COR-L47 (cell line): ENCODE results near the gene GXYLT2.

Experiments used
- DNase-seq: peaks from one replicate; lab custom pipeline; 2025; lab: John Stamatoyannopoulos, UW

The GXYLT2 gene

DNA sequence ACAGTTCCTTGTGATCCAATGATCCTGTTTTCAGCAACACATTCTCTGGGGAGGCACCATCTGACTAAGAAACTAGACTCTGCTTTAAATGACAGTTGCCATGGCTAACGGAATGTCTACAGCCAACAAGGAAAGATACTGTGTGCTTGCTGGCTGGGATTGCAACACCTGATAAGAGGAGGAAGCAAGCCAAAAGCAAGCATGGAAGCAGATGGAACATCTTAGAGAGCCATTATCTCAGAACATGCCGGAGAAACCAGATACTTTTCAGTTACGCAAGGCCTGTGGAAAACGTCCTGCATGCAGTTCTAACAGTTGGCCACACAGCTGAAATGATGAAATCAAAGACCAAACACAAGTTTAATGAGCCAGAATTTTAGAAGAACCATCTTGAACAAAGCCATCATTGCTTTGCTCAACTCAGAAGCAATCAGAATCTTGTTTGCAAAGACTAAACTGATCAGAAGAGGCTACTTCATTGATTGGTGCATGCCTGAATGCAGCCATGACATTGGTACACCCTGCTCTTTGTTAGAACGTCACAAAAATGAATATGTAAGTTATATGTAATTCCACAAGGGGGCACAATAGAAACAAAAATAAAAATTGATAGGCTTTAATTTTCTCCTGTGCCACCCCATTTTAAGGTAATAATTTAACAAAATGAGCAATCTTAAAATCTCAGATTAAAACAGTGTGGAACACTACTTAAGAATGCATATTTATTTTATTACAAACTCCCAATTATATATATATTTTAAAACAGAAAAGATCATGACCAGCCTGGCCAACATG is 50.8 kb downstream of the GXYLT2 start:
- no peak for DNase-seq

DNA sequence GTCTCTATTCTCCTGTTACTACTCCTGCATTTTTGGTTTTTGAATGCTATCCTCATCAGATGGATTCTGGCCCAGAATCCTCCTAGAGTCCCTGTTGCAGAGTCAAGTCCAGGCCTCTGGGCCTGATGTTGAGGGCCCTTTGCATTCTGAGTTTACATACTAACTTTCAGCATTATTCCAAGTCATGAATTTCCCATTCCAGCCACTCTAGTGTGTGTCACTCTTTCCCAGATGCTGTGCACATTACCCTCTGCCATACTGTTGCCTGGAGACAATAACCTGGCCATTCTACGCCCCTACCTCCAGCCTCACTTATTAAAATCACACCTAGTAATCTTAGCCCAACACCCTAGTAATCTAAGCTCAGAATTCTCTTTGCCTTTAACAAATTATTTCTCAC is 53.4 kb downstream of the GXYLT2 start:
- DNase-seq, result no peak

DNA sequence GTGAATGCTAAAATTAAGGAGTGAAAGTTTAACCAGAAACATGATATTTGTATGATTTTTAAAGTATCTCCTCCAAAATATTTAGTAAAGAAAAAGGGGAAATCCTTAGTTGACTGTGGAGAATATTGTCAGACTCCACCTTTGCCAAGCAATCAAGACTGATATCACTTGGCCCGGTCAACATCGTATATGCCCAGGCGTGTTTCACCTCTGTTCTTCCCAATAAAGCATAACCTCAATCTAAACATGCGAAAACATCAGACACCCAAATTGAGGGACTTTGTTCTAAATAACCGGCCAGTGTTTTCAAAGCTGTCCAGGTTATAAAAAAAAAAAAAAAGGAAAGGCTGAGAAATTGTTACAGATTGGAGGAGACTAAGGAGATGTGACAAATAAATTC is 54.6 kb downstream of the GXYLT2 start:
- no peak for DNase-seq

DNA sequence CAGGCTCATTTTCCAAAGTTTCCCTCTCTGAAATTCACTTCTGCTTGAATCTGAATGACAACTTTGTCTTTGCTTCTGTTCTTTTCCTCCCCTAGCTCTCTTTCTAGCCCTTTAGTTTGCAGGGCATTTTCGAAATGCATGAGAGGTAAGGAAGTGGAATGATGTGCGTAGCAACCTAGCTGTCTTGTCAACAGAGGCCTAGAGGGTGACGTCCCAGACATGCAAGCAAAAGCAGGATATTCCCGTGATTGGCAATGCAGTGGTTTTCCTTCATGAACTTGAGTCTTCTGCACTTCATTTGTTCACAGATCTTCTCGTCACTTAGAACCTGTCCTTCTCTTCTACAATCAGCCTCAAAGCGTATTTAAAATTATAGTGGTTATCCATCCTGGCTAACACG is 56.9 kb downstream of the GXYLT2 start:
- DNase-seq, result no peak

DNA sequence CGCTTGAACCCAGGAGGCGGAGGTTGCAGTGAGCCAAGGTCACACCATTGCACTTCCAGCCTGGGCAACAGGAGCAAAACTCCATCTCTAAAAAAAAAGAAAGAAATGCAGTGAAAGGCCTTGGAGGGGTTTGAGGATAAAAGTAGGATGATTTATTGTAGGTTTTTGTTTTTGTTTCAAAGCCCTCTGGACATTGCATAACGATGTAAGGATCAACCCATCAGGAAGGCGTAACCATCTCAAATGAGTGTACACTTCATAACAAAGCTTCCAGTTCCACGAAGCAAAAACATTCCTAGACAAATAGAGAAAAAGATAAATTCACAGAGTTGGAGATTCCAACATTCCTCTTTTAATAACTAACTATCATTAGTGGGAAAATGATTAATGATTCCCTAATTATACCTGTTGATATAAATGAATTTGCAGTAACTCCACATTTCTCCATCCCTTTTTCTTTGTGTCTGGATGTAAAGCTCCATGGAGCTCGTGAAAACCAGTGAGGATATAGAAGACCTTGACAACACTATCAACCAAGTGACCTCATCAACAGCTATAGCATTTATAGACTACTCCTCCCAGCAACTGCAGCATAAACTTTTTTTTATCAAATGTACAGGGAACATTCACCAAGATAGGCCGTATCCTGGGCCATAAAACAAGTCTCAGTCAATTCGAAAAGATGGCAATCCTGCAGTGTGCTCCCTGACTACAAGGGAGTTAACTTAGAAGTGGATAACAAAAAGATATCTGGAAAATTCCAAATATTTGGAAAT is 60.1 kb downstream of the GXYLT2 start:
- DNase-seq, result no peak

DNA sequence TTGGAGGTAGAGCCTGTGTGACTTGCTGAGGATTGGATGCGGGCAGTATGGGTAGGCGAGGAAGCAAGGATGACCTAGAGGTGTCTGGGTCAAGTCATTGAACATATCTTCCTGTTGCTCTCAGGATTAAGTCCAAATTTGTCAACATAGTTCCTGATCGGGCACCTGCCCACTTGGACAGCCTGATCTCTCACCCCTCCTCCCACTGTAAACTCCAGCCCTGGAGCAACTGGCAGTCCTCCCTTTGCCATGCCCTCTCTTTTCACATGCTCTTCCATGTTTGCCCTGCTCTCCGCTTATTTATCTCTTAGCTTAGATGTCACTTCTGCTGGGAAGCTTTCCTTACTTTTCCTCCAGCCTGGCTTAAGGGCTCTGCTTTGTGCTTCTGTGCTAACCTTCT is 61.2 kb downstream of the GXYLT2 start:
- DNase-seq, result no peak

DNA sequence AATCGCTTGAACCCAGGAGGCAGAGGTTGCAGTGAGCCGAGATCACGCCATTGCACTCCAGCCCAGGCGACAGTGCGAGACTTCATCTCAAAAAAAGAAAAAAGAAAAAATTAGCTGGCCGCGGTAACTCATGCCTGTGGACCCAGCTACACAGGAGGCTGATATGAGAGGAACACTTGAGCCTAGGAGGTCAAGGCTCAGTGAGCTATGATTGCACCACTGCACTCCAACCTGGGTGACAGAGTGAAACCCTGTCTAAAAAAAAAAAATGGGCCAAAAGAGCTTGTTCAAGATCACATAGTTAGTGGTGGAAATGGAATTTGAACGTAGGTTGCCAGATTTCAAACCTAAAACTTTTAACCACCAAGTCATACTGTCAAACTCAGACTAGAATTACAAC is 62.5 kb downstream of the GXYLT2 start:
- no peak for DNase-seq

DNA sequence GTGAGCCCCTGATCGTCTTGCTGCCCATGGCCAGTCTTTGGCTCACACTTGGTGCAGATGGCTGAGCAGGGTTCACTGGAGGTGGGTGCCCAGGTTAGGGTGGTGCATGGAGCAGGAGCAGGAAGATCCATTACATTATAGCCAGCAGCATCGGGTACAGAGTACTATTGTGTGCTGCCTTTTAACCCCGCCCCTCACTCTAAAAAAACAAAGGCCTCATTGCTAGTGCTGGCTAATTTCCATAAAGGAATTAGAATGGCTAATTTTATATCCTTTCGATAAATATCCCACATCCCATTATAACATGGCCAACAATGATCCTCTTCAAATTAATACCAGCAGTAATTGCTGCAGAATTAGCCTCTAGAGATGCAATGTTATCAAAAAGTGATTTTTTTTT is 63.0 kb downstream of the GXYLT2 start:
- no peak for DNase-seq

DNA sequence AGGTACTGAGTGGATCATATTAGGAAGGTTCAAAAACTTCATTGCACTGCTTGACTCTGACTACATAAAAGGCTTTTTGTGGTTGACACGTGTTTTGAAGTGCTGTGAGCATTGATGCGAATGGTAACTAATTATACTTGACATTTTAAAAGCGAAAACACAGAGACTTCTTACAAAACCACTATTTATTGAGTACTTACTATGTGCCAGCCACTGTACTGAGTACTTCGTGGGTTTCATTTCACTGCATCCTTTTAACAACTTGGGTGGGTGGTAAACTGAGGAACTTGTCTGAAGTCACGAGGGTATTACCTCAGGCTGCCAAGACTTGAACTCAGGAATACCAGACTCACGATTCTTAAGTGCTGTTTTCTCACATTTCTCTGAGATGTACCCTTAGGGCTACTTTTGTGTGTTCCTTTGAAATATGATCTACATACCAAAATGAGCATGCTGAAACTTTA is 63.4 kb downstream of the GXYLT2 start:
- no peak for DNase-seq

DNA sequence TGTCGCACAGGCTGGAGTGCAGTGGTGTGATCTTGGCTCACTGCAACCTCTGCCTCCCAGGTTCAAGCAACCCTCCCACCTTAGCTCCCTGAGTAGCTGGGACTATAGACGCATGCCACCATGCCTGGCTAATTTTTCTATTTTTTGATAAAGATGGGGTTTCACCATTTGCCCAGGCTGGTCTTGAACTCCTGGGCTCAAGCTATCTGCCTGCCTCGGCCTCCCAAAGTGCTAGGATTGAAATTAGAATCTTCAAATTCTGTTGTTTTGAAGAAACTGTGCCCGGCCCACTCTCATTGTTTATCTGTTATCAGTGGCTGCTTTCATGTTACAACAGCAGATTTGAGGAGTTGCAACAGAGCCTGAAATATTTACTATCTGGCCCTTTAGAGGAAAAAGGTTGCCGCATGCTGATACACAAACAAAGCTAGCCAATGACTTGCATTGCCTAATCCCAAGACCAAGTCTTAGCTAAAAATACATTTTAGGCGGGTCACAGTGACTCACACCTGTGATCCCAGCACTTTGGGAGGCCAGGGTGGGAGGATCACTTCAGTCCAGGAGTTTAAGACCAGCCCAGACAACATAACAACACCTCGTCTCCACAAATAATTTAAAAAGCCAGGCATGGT is 65.6 kb downstream of the GXYLT2 start:
- no peak for DNase-seq

DNA sequence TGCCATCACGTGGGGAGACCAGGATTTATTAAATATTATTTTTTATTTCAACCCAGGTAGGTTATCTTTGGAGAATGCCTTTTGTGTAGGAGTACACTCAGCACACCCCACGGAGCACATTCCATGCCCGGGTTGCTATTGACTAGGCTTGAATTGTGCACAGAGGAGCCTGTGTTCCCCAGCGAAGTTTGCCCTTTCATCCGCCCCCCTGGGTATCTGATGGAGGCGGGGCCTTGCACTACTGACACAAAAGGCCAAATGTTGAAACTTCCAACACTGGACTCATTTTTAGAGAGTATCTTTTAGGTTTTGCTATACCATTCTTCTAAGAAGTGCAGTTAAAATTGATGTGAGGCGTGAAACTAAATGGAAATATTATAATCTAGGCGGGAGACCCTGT is 69.5 kb downstream of the GXYLT2 start:
- DNase-seq, result no peak

DNA sequence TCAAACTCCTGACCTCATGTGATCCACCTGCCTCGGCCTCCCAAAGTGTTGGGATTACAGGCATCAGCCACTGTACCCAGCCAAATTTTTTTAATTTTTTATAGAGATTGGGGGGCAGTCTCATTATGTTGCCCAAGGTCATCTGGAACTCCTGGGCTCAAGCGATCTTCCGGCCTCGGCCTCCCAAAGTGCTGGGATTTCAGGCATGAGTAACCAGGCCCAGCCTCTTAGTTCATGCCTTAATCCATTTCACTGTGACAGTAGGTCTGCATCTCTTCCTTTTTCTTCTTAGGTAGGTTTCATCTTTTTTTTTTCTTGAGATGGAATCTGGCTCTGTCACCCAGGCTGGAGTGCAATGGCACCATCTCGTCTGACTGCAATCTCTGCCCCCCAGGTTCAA is 71.5 kb downstream of the GXYLT2 start:
- DNase-seq, result no peak

DNA sequence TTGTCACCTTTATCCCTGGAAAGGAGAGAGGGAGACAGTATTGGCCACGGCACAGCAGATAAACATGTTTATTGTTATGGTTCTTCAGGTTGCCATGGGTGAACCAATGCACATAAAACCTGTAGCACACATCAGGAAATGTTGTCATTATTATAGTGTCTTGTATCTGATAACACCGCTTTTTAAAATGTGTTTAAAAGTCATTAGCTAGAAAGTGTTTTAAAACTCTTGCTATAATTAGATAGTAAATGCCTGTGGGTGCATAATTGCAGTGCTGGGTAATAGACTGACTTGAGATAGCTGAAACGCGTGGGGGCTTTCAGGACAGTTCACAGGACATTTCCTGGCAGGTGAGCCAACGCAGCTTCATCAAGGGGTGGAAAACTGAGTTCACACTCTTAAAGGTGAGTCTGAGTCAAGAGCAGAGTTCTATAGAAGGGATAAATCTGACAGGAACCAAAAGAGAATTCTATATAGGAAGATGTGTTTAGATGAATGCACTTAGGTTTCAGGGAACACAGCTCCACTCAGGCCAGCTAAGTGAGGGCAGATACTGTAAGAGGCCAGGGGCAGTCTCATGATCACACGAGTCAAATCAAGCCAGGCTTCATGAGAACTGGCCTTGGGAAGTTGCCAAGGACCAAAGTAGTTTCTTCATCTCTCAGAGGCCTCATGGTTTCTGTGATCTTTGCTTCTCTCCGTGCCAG is 73.1 kb downstream of the GXYLT2 start:
- no peak for DNase-seq

DNA sequence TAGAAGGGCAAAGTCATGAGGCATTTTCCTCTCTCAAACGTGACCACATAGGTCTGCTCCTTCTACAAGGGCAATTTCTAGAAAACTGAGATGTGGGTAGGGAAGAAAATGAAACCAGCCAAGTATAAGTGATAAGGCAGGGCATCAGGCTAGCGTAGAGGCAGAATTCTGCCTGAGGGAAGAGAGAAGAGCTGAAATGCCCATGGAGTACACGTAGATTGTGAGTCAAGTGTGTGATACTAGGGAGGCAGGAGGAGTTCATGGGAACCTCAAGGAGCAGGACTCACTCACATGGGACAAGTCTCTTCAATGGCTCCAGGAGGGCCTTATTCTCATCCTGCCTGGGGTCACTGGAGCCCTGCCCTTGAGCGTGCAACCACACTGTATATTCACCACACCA is 73.9 kb downstream of the GXYLT2 start:
- no peak for DNase-seq

DNA sequence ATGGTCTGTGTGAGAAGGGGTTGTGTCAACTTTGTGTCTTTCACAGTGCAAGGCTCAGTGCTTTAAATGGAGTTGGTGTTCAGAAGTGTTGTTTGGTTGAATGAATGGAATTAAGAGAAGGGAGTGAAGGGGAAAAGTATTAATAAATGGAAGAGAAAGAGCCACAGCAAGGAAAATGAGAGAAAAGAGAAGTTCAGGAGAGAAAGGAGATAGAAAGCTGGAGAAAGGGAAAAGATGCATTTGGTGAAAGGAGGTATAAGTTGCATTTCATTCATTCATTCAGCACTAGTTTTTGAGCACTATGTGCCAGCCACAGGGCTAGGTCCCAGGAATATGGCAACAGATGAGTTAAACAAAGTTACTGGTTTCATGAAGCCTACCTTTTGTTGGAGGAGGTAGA is 74.5 kb downstream of the GXYLT2 start:
- DNase-seq, result no peak

DNA sequence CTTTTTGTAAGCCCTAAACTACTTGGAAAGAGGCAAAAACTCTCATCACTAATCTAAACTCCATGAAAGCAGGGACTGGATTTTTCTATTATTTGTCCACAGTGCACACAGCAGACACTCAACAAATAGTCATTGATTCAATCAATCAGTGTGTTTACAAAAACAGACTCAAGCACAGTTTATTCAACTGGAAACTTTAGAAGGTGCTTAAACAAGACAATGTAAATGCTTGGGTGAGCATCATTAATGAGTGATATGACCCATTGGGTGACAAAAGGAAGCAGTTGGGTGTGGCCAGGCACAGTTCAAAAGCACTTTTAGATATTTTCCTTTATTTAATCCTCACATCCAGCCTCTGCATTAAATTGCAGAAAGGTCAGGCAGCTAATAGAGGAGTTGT is 76.8 kb downstream of the GXYLT2 start:
- no peak for DNase-seq

DNA sequence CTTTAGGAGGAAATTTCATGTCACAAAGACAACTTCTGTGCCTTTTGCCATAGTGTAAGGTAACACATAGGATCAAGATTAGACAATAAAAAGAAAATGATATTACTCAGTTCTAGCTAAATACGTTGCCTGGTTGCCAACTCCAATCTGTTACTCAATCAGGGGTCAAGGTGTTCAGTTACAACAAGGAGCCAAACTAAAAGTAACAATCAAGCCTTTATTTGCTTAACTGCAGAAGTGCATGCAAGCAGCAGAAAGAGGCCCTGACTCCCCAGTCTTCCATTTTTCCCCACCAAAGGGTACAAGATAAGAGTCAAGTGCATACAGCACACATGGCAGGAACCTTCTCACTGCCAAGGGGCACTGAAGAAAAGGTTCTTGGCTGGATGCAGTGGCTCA is 80.4 kb downstream of the GXYLT2 start:
- no peak for DNase-seq

DNA sequence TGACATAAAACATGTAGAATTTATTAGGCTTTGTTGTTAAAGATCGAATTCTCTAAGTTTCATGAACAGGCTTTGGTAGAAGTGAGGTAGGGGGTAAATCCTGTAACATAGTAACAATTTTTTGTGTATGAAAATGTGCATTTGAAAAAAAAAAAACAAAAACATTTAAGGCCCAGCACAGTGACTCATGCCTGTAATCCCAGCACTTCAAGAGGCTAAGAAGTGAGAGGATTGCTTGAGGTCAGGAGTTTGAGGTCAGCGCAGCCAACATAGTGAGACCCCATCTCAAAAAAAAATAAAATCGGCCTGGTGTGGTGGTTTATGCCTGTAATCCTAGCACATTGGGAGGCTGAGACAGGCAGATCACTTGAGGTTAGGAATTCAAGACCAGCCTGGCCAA is 81.9 kb downstream of the GXYLT2 start:
- no peak for DNase-seq

DNA sequence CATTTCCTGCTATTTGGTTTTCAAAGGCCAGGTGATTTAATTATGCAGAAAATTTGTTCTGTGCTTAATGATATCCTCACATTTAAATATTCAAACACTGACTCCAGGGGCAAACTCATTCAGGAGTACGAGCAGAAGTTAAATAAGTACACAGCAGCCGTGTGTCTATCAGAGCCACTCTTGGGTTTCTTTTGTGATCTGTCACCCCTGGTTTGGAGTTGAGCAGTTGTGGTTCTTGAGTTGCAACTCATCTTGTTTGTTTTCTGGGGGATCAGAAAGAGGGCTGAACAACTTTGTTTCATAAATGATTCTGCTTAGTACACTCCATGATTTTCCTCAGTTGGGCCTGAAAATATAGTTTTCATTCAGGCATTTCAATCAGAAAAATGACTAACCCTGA is 83.1 kb downstream of the GXYLT2 start:
- DNase-seq, result no peak

DNA sequence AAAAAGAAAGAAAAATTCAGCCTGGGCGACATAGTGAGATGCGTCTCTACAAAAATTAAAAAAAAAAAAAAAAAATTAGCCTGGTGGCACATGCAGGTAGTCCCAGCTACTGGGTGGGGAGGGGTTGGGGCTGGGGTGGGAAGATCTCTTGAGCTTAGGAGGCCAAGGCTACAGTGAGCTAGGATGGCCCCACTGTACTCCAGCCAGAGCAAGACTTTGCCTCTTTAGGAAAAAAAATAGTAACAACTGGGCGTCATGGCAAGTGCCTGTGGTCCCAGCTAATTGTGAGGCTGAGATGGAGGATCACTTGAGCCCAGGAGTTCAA is 84.8 kb downstream of the GXYLT2 start:
- no peak for DNase-seq

DNA sequence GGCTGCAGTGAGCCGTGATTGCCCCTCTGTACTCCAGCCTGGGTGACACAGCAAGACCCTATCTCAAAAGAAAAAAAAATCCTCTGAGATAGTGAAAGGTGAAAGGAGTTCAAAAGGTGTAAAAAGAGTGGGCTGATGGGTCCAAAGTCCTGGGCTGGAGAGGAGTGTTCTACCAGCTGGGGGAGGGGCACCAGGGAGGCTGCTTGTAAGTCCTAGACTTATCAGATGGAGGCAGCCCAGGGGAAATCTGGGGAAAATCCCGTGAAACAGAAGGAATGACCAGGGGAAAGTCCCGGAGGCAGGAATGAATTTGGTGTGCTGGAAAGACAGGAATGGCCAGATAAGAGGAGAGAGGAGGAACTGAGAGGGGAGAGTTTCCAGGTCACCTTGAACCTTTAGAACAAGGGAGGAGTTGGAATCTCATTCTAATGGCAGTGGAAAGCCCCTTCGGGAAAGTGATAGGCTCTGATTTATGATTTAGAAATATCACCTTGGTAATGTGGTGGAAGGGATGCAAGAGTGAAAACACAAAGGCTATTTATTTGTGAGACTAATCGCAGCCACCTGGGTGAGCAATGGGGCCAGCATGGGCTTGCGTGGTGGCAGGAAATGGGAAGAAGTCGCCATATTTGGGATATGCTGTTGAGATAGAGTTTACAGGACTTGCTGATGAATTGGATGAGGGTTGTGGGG is 85.3 kb downstream of the GXYLT2 start:
- no peak for DNase-seq

DNA sequence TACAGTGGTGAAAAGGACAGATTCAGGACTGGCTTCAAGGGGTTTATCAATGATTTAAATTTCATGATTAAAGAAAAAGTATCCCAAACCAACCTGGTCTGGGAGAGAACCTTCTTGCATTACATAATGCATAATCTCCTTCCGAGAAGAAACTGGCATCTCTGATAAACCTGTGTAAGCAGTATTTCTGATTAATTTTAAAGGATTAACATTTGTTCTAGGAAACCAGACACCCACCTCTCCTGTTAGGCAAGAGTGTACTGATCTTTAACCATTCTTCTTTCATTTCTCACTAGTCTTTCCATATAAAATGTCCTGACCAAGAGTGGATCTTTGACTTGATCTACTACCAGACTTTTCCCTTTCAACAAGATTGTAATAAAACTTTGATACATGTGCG is 85.9 kb downstream of the GXYLT2 start:
- DNase-seq, result no peak
